Parathyroid adenoma (tissue), 2 donors: ENCODE measurements around the gene ARHGEF25.

Experiments used
- H2AFZ ChIP-seq: fragments of 300-600 bp; sonication (generic); one replicate; pipeline ENCODE4 v1.7.0; 2017; ENCODE audit warnings: antibody characterized with exemption, mild to moderate bottlenecking
- H3K27ac ChIP-seq: fragments of 300-600 bp; sonication (generic); one replicate; pipeline ENCODE4 v1.7.0; 2017
- H3K27me3 ChIP-seq: fragments of 300-600 bp; sonication (generic); one replicate; pipeline ENCODE4 v1.7.0; 2017; ENCODE audit warnings: low read length; ENCODE audit not compliant: control insufficient read depth, insufficient read depth
- H3K36me3 ChIP-seq: fragments of 300-600 bp; sonication (generic); one replicate; pipeline ENCODE4 v1.7.0; 2017; ENCODE audit warnings: low read length; ENCODE audit not compliant: control insufficient read depth, insufficient read depth
- H3K4me1 ChIP-seq: fragments of 300-600 bp; sonication (generic); one replicate; pipeline ENCODE4 v1.7.0; 2017; ENCODE audit warnings: control low read depth
- H3K4me2 ChIP-seq: fragments of 300-600 bp; sonication (generic); one replicate; pipeline ENCODE4 v1.7.0; 2017; ENCODE audit warnings: low read length
- H3K4me3 ChIP-seq: fragments of 300-600 bp; sonication (generic); one replicate; pipeline ENCODE4 v1.7.0; 2017; ENCODE audit warnings: low read depth, low read length
- H3K79me2 ChIP-seq: fragments of 300-600 bp; sonication (generic); one replicate; pipeline ENCODE4 v1.7.0; 2017; ENCODE audit warnings: control low read depth
- H3K9ac ChIP-seq: fragments of 300-600 bp; sonication (generic); one replicate; pipeline ENCODE4 v1.7.0; 2017; ENCODE audit warnings: mild to moderate bottlenecking
- H3K9me3 ChIP-seq: fragments of 300-600 bp; sonication (generic); one replicate; pipeline ENCODE4 v1.7.0; 2017; ENCODE audit warnings: low read length; ENCODE audit not compliant: control insufficient read depth
- CTCF ChIP-seq: fragments of 300-600 bp; sonication (generic); IDR thresholded peaks from one replicate; pipeline ENCODE4 v1.7.0; 2017; ENCODE audit warnings: antibody characterized with exemption, mild to moderate bottlenecking
- donor health status: primary hyperparathyroidism.

ARHGEF25 gene

GRCh38 chr12:57623811-57624390 is 12.7 kb downstream of the ARHGEF25 start:
- no peaks in the 10 kb centered on the region for H3K79me2 ChIP-seq
- H3K27ac ChIP-seq = no peak overlapping the region
- H3K27me3 ChIP-seq = peaks cover 11% of the 10 kb centered on the region
- no peaks in the 10 kb centered on the region for H3K4me1 ChIP-seq
- H3K9ac ChIP-seq = no peak overlapping the region
- no peaks in the 10 kb centered on the region for H3K36me3 ChIP-seq
- H3K4me3 ChIP-seq = no peak overlapping the region
- H3K9me3 ChIP-seq = no peaks in the 10 kb centered on the region
- H2AFZ ChIP-seq = no peak overlapping the region
- no peak for TF ChIP-seq CTCF
- no peak overlapping the region for H3K4me2 ChIP-seq

GRCh38 chr12:57624441-57625220 is 13.4 kb downstream of the ARHGEF25 start:
- TF ChIP-seq CTCF = no peak
- Histone ChIP-seq H2AFZ (no peak overlapping the region), H3K4me2 (no peak overlapping the region), H3K9ac (no peak overlapping the region), H3K36me3 (no peaks in the 10 kb centered on the region), H3K4me3 (no peak overlapping the region), H3K9me3 (no peaks in the 10 kb centered on the region), H3K79me2 (no peaks in the 10 kb centered on the region), H3K27me3 (peaks cover 11% of the 10 kb centered on the region), H3K4me1 (no peaks in the 10 kb centered on the region), H3K27ac (no peak overlapping the region)

- no peak for TF ChIP-seq CTCF
- no peak overlapping the region for H3K27ac ChIP-seq
- no peak overlapping the region for H3K9ac ChIP-seq
- no peaks in the 10 kb centered on the region for H3K79me2 ChIP-seq
- H3K36me3 ChIP-seq = no peaks in the 10 kb centered on the region
- no peak overlapping the region for H2AFZ ChIP-seq
- H3K4me1 ChIP-seq = no peaks in the 10 kb centered on the region
- no peak overlapping the region for H3K4me3 ChIP-seq
- H3K9me3 ChIP-seq = no peaks in the 10 kb centered on the region
- peaks cover 11% of the 10 kb centered on the region for H3K27me3 ChIP-seq
- H3K4me2 ChIP-seq = no peak overlapping the region
These were observed 14.2 kb downstream of the ARHGEF25 start for GRCh38 chr12:57625261-57626032.

GRCh38 chr12:57626111-57626920 is 15.1 kb downstream of the ARHGEF25 start:
- peaks cover 8% of the 10 kb centered on the region for H3K27me3 ChIP-seq
- no peak overlapping the region for H3K4me3 ChIP-seq
- no peak overlapping the region for H3K27ac ChIP-seq
- no peak overlapping the region for H3K4me2 ChIP-seq
- H3K9me3 ChIP-seq = no peaks in the 10 kb centered on the region
- no peak for TF ChIP-seq CTCF
- no peak overlapping the region for H2AFZ ChIP-seq
- H3K79me2 ChIP-seq = no peaks in the 10 kb centered on the region
- H3K4me1 ChIP-seq = no peaks in the 10 kb centered on the region
- no peaks in the 10 kb centered on the region for H3K36me3 ChIP-seq
- no peak overlapping the region for H3K9ac ChIP-seq
